ENCODE results near the gene DCDC2C.

GRCh38 chr2:3774336-3774735 lies 71.0 kb downstream of the DCDC2C start:
- TF ChIP-seq CTCF (IDR thresholded peaks at IDR 0.05; ENCODE audit: borderline replicate concordance, extremely low read depth, low read length, poor library complexity, severe bottlenecking) (no peak), EZH2 (IDR thresholded peaks at IDR 0.05; ENCODE audit: borderline replicate concordance, low read depth, low read length, severe bottlenecking) (no peak)
